IgD-negative memory B cell (primary cell): ENCODE data around the gene NONO. TPM values are rescaled to one million over a fixed set of nuclear protein-coding genes. Genes with fewer than 3 reads are reported as not detected.
"Not testable (repeated sequence)": the region's sequence is repeated elsewhere in the genome, so short reads cannot be mapped to it uniquely, and the experiment has no call there.

Experiments used
- H3K27ac Mint-ChIP-seq, 3 donors: one replicate each; pipeline ENCODE4 v1.8.0; 2020 to 2022; ENCODE audit warnings: mild to moderate bottlenecking in 3 of 3, mixed read lengths in 3 of 3, moderate library complexity in 1 of 3
- H3K27me3 Mint-ChIP-seq: one replicate; pipeline ENCODE4 v1.8.0; 2021; ENCODE audit warnings: mixed read lengths
- H3K36me3 Mint-ChIP-seq: one replicate; pipeline ENCODE4 v1.8.0; 2020; ENCODE audit warnings: mild to moderate bottlenecking, mixed read lengths
- H3K4me1 Mint-ChIP-seq, 3 donors: one replicate each; pipeline ENCODE4 v1.8.0; 2020 to 2022; ENCODE audit warnings: mixed read lengths in 3 of 3, mild to moderate bottlenecking in 1 of 3
- H3K4me3 Mint-ChIP-seq, 4 donors: one replicate each; pipeline ENCODE4 v1.8.0; 2020 to 2022; ENCODE audit warnings: mild to moderate bottlenecking in 4 of 4, mixed read lengths in 4 of 4, moderate library complexity in 3 of 4
- H3K9me3 Mint-ChIP-seq, 3 donors: one replicate each; pipeline ENCODE4 v1.8.0; 2020 to 2021; ENCODE audit warnings: mixed read lengths in 3 of 3, mild to moderate bottlenecking in 1 of 3
- polyA plus RNA-seq: library from polyadenylated mRNA; unstranded; fragments of 300-500 nt; fragmentation: Illumina TruSeq; gene quantifications from one replicate; pipeline ENCODE4 v1.2.3, GENCODE V29; 2021

NONO gene
- polyA plus RNA-seq, 1 donor from 2014 or later, result 140 TPM

- Mint-ChIP-seq H3K27ac (no peak overlapping the region), H3K27me3 (no peaks in the 10 kb centered on the region), H3K4me3 (no peak overlapping the region), H3K36me3 (no peaks in the 10 kb centered on the region), H3K9me3 (no peaks in the 10 kb centered on the region), H3K4me1 (peaks cover 0 to 2% (median 0%) of the 10 kb centered on the region in 3 donors)
These were observed 19.2 kb downstream of the NONO start for GRCh38 chrX:71302461-71303213.

DNA sequence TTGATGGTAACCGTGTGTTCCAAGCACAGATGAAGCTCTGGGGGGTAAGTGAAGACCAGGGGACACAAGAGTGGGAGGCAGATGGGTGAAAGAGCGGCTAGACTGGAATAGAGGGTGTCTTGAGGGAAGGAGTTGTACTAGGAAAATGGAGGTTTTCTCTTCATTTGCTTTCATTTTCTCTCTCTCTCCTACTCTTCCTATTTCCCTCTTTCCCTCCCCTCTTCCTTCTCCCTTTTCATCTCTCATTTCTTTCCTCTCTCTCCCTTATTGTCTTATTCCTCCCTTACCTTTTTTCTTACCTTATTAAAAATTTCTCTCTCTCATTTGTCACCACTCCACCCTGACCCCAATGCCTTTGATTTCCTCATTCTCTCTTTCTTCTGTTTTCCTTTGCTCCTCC is 21.1 kb downstream of the NONO start:
- H3K4me1 Mint-ChIP-seq, result no peaks in the 10 kb centered on the region
- no peaks in the 10 kb centered on the region for H3K9me3 Mint-ChIP-seq
- no peaks in the 10 kb centered on the region for H3K27me3 Mint-ChIP-seq
- H3K27ac Mint-ChIP-seq, result no peak overlapping the region
- H3K4me3 Mint-ChIP-seq, result no peak overlapping the region
- no peaks in the 10 kb centered on the region for H3K36me3 Mint-ChIP-seq

DNA sequence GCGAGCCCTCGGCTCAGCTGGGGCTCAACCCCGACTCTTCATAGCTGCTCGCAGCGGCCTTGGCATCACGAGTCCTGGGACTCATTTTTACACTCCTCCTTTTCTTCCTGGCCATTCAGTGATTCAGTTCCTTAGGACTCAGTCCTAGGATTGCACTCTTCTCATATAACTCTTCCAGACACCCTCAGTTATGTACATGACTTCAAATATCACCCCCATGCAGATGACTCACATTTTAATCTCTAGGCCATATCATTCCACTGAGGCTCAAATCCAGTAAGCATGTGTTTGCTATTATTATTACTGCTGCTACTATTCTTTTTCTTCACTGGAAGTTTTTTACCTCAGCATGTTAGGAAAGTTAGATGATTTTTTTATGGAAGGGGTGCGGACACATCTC is 32.5 kb downstream of the NONO start:
- Mint-ChIP-seq H3K4me3 (no peak overlapping the region), H3K4me1 (peaks cover 0 to 3% (median 0%) of the 10 kb centered on the region in 3 donors), H3K36me3 (no peaks in the 10 kb centered on the region), H3K27ac (no peak overlapping the region), H3K9me3 (peaks cover 0 to 4% (median 2%) of the 10 kb centered on the region in 3 donors), H3K27me3 (no peaks in the 10 kb centered on the region)

- not testable (repeated sequence) for H3K9me3 Mint-ChIP-seq, H3K27ac Mint-ChIP-seq
These were observed 33.5 kb downstream of the NONO start for GRCh38 chrX:71316959-71317358.

DNA sequence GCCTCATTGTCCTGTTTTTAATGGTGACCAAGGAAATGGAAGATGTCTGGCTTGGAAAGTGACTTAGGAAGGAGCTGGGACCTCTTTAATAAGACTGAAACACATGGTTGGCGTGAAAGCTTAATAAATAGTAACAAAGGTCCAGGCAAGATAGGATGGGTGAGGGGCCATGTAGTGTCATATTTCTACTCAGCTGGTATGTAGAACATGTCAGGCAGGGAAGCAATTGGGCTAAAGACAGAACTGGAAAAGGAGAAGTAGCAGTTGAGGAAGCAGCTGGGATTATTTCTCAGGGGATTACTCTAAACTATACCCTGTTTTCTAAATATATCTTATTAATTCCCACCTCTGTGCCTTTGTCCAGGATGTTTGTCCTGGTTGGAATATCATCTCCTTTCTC is 36.7 kb downstream of the NONO start:
- Mint-ChIP-seq H3K27me3 (no peaks in the 10 kb centered on the region), H3K27ac (no peak overlapping the region), H3K36me3 (no peaks in the 10 kb centered on the region), H3K9me3 (peaks cover 0 to 4% (median 2%) of the 10 kb centered on the region in 3 donors), H3K4me1 (peaks cover 0 to 1% (median 0%) of the 10 kb centered on the region in 3 donors), H3K4me3 (no peak overlapping the region)

More at GRCh38 chrX:71316959-71317358, 33.5 kb downstream of the NONO start:
- H3K4me1 Mint-ChIP-seq, H3K36me3 Mint-ChIP-seq, H3K27me3 Mint-ChIP-seq, H3K4me3 Mint-ChIP-seq: not testable (repeated sequence)

- Mint-ChIP-seq H3K4me1 (peaks cover 0 to 3% (median 0%) of the 10 kb centered on the region in 3 donors), H3K36me3 (no peaks in the 10 kb centered on the region), H3K27ac (no peak overlapping the region), H3K4me3 (no peak overlapping the region), H3K9me3 (peaks cover 2 to 4% (median 2%) of the 10 kb centered on the region in 3 donors), H3K27me3 (no peaks in the 10 kb centered on the region)
These were observed 38.3 kb downstream of the NONO start for GRCh38 chrX:71321731-71322130.

DNA sequence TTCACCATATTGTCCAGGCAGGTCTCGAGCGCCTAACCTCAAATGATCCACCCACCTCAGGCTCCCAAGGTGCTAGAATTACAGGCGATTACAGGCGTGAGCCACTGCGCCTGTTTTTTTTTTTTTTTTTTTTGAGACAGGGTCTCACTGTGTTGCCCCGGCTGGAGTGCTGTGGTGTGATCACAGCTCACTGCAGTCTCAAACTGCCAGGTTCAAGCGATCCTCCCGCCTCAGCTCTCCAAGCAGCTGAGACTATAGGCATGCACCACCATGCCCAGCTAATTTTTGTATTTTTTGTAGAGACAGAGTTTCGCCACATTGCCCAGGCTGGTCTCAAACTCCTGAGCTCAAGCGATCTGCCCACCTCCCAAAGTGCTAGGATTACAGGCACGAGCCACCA is 41.0 kb downstream of the NONO start:
- not testable (repeated sequence) for H3K4me3 Mint-ChIP-seq, H3K27ac Mint-ChIP-seq, H3K36me3 Mint-ChIP-seq, H3K4me1 Mint-ChIP-seq, H3K27me3 Mint-ChIP-seq, H3K9me3 Mint-ChIP-seq

GRCh38 chrX:71326394-71326793 is 43.0 kb downstream of the NONO start:
- Mint-ChIP-seq H3K9me3 (peaks cover 3 to 5% (median 5%) of the 10 kb centered on the region in 3 donors), H3K27ac (no peak overlapping the region), H3K4me3 (no peak overlapping the region), H3K36me3 (no peaks in the 10 kb centered on the region), H3K27me3 (no peaks in the 10 kb centered on the region), H3K4me1 (peaks cover 0 to 2% (median 0%) of the 10 kb centered on the region in 3 donors)

- H3K4me3 Mint-ChIP-seq, H3K36me3 Mint-ChIP-seq, H3K27ac Mint-ChIP-seq, H3K27me3 Mint-ChIP-seq, H3K4me1 Mint-ChIP-seq, H3K9me3 Mint-ChIP-seq: not testable (repeated sequence)
These were observed 65.8 kb downstream of the NONO start for GRCh38 chrX:71349151-71349665.

DNA sequence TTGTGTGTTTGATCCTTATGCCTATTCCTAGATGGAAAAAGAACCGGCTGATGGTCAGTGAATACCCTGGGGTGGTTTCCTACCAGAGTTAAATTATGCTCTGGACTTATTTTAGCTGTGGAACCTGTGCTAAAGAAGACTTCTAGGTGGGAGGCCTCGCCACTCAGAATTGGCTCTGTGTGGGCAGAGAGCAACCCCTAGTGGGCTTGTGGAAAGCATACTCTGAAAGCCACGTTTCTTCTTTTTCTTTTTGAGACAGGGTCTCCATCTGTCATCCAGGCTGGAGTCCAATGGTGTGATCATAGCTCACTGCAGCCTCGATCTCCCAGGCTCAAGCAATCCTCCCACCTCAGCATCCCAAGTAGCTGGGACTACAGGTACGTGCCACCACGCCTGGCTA is 66.4 kb downstream of the NONO start:
- H3K4me3 Mint-ChIP-seq, H3K27me3 Mint-ChIP-seq, H3K27ac Mint-ChIP-seq, H3K4me1 Mint-ChIP-seq, H3K36me3 Mint-ChIP-seq, H3K9me3 Mint-ChIP-seq: not testable (repeated sequence)

Other genes with a start within 250 kb of the NONO start
- 2.3 TPM for gene SNX12, start 215.3 kb upstream of the NONO start, polyA plus RNA-seq
- gene FOXO4, start 187.8 kb upstream of the NONO start, polyA plus RNA-seq, result 2.4 TPM
- 1.5 TPM for gene CXorf65, start 176.9 kb upstream of the NONO start, polyA plus RNA-seq
- 754 TPM for gene IL2RG, start 172.1 kb upstream of the NONO start, polyA plus RNA-seq
- gene MED12, start 165.0 kb upstream of the NONO start, polyA plus RNA-seq, result 13.1 TPM
- 0.15 TPM for gene NLGN3, start 138.8 kb upstream of the NONO start, polyA plus RNA-seq
- gene GJB1, start 60.4 kb upstream of the NONO start, polyA plus RNA-seq, result not detected
- 7.0 TPM for gene ZMYM3, start 29.5 kb upstream of the NONO start, polyA plus RNA-seq
- gene ITGB1BP2, start 18.1 kb downstream of the NONO start, polyA plus RNA-seq, result not detected
- 10.1 TPM for gene TAF1, start 82.7 kb downstream of the NONO start, polyA plus RNA-seq
- gene OGT, start 249.5 kb downstream of the NONO start, polyA plus RNA-seq, result 34.1 TPM